Measurements from ENCODE around the gene BFSP1.

GRCh38 chr20:17510548-17510947 lies 20.6 kb downstream of the BFSP1 start:
- TF ChIP-seq, protein P1, sequence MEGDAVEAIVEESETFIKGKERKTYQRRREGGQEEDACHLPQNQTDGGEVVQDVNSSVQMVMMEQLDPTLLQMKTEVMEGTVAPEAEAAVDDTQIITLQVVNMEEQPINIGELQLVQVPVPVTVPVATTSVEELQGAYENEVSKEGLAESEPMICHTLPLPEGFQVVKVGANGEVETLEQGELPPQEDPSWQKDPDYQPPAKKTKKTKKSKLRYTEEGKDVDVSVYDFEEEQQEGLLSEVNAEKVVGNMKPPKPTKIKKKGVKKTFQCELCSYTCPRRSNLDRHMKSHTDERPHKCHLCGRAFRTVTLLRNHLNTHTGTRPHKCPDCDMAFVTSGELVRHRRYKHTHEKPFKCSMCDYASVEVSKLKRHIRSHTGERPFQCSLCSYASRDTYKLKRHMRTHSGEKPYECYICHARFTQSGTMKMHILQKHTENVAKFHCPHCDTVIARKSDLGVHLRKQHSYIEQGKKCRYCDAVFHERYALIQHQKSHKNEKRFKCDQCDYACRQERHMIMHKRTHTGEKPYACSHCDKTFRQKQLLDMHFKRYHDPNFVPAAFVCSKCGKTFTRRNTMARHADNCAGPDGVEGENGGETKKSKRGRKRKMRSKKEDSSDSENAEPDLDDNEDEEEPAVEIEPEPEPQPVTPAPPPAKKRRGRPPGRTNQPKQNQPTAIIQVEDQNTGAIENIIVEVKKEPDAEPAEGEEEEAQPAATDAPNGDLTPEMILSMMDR (IDR thresholded peaks at IDR 0.05): no peak
- TF ChIP-seq POLR2A (IDR thresholded peaks at IDR 0.05): no peak
